AG04449 (cell line): ENCODE data around the gene FOXK2.

ENCODE experiments used
- CTCF ChIA-PET: fragments of 350-600 bp; formaldehyde crosslinking; extraction: SDS; loops from one replicate; lab custom pipeline; 2021; ENCODE audit warnings: antibody characterized with exemption; lab: Yijun Ruan, JAX
- POLR2A ChIA-PET: fragments of 400-600, 350-600 bp; formaldehyde crosslinking; extraction: SDS; loops from one replicate; lab custom pipeline; 2020; ENCODE audit warnings: antibody characterized with exemption, inconsistent platforms; lab: Yijun Ruan, JAX
- DNase-seq: peaks from one replicate; pipeline ENCODE4 v3.0.0-alpha.2; 2010; ENCODE audit warnings: low read depth, low spot score
- H3K4me3 ChIP-seq: 2 replicates; pipeline ENCODE4 v1.5.1; 2011; ENCODE audit warnings: low read depth, mild to moderate bottlenecking, control low read depth, low read length
- TF ChIP-seq, protein P1 (sequence below): IDR thresholded peaks from one replicate; pipeline ENCODE4 v1.5.1; 2011; ENCODE audit warnings: mild to moderate bottlenecking, moderate library complexity, low read length, control low read depth, inconsistent platforms; ENCODE audit not compliant: insufficient read depth; ENCODE audit errors: missing control alignments

Gene FOXK2

DNA sequence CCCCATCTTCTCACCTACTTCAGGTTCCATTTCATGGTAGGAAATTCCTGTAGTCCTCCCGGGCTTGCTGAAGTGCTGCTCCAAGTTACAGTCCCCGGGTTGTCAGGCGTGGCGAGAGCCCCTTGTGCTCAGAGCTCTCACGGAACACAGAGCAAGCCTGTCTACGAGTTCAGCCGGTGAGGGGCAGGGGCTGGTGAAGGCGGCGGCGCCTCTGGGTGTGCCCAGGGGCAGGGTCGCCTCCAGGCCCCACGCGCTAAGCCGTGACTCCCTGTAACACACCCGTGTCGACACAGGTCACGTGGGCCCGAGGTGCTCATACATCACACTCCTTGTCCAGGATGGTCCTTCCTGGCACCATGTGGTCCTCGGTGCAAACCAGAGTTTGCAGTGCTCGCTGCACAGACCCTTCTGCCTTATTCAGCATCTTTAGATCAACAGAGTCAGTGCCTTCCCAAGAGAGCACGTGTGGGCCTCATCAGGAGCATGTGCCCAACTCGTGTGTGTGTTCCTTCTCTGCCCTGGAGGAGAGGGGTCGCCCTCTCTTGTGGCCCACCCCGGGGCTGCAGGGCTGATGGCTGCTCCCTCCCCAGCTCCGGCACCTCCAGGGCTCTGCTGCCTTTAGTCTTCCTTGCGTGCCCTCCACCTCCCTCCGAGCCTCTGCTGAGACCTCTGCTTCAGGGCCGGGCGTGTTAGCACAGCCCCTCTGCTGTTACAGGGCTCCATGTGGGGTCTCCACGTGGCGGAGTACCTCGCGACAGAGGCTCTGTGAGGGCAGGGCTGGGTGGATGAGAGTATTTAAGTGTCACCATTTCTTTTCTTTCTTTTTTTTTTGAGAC, 77.5 kb downstream of the FOXK2 start:
- ChIA-PET POLR2A (no interaction called here), CTCF (no interaction called here)
- TF ChIP-seq, protein P1, sequence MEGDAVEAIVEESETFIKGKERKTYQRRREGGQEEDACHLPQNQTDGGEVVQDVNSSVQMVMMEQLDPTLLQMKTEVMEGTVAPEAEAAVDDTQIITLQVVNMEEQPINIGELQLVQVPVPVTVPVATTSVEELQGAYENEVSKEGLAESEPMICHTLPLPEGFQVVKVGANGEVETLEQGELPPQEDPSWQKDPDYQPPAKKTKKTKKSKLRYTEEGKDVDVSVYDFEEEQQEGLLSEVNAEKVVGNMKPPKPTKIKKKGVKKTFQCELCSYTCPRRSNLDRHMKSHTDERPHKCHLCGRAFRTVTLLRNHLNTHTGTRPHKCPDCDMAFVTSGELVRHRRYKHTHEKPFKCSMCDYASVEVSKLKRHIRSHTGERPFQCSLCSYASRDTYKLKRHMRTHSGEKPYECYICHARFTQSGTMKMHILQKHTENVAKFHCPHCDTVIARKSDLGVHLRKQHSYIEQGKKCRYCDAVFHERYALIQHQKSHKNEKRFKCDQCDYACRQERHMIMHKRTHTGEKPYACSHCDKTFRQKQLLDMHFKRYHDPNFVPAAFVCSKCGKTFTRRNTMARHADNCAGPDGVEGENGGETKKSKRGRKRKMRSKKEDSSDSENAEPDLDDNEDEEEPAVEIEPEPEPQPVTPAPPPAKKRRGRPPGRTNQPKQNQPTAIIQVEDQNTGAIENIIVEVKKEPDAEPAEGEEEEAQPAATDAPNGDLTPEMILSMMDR, result no peak
- no peak overlapping the region for H3K4me3 ChIP-seq
- DNase-seq, result no peak

DNA sequence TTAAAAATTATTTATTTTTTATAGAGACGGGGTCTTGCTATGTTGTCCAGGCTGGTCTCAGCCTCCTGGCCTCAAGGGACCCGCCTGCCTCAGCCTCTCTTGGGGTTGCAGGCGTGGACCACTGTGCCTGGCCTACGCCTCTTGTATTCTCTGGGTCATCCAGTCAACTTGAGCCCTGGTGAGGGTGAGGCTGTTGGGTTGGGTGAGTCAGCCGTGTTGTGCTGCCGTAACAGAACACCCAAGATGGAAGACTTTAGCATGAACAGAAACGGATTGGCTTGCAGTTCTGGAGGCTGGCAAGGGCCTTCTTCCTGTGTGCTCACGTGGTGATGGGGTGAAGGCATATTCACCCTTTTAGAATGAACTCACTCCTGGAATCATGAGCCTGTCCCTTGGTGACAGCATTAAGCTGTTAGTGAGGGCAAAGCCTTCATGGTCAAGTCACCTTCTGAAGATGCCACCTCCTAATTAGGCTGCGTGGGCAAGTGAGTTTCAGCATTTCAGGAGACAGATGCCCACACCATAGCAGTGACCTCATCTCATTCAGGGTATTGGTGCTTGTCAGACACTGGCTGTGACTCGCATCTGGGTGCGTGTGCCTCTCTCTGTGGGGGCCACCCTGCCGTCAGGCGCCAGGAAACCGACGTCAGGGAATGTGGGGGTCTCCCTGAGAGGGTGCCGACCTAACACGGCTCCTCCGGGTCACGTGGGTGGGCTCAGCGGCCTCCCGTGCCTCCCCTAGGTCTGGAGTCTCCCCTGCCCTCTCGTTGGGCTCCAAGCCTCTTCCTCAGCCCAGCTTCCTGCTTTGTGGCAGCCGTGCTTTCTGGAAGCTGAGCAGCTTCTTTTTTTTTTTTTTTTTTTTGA, 79.0 kb downstream of the FOXK2 start:
- TF ChIP-seq, protein P1, result no peak
- CTCF ChIA-PET, result no interaction called here
- H3K4me3 ChIP-seq, result no peak overlapping the region
- POLR2A ChIA-PET, result no interaction called here
- no peak for DNase-seq

DNA sequence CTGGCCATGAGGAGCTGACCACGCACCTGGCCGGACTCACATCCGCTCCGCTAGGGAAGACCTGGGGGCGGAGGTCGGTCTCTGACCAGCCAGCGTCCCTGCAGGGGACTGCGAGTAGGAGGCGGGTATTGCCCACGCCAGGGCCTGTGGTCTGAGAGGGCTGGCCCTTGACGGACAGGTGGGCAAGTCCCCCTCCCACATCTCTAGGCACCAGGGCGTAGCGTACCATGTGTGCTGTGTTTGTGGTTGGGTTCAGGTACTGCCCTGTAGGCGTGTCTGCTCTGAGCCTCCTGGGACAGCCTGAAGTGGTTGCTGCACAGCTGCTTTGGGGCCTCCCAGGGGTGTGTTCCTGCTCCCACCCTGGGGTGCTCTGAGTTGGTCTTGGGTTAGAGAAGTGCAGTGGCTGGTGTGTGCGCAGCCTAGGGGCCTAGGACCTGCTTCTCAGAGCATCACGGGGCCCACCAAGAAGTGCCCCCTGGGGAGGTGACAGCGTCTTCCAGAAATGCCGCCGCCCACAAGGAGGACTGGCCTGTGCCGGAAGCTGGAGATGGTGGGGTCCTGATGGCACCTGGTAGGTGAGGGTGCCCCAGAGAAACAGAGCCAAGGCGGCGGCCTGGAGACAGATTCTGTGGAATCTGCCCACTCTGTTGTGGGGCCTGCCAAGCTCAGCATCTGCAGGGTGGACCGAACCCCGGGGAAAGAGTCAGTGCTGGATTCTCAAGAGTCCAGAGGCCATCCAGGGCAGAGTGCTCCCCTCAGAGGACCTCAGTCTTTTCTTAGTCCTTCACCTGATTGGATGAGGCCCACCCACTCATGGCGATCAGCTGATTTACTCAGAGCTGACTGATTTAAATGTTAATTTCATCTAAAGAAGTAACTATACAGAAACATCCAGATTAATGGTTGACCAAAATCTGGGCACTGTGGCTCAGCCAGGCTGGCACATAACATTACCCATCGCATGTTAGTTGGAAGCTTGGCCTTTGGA, 80.4 kb downstream of the FOXK2 start:
- ChIA-PET POLR2A (no interaction called here), CTCF (no interaction called here)
- DNase-seq, result no peak
- H3K4me3 ChIP-seq, result no peak overlapping the region
- TF ChIP-seq, protein P1, result no peak

DNA sequence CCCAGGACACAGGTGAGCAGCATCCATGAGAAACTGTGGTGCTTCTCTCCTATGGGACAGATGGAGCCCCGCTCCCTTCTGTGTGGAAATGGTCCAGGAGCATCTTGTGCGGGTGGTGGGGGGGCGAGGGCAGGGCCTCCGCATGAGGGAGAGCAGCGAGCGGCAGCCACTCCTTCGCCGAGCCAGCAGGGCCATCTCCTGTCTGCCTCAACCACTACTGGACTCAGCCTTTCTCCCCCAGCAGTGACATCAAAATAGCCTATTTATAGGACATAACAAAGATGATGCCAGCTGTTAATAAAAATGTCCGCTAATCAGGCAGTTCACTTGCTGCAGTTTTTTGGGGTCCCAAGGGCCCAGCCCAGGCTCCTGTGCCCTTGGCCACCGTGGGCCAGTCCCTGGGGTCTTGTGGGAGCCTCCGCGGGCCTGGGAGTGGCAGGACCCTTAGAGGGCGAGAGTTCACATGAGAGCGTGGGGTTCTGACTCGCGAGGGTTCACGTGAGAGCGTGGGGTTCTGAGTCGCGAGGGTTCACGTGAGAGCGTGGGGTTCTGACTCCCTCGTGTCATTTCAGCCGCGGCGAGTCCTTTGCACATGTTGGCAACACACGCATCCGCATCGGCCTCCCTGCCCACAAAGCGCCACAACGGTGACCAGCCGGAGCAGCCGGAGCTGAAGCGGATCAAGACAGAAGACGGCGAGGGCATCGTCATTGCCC, 81.4 kb downstream of the FOXK2 start:
- TF ChIP-seq, protein P1, result no peak
- ChIA-PET CTCF (no interaction called here), POLR2A (no interaction called here)
- H3K4me3 ChIP-seq, result no peak overlapping the region
- DNase-seq, result no peak

DNA sequence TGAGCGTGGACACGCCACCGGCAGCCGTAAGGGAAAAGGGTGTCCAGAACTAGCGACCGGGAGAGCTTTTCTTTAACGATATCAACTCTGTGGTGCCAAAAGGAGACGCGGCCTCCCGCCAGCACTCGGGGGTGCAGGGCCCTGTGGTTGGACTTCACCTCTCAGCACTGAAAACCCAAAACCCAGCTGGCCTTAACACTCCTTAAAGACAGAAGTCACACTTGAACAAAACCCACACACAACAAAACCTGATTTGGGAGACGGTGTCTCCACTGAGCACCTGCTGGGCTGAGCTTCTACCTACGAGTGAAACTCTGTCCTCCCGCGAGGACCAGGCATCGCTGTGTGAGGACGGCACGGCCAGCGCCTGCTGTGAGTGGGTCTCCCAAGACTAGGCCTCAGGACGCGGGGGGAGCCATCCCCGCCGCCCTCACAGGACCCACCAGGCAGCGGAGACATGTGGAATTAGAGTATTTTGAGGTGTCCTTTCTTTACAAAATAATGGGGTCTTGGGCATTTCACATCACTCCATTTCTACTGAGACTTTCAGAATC, 82.0 kb downstream of the FOXK2 start:
- TF ChIP-seq, protein P1, result no peak
- H3K4me3 ChIP-seq, result no peak overlapping the region
- CTCF ChIA-PET, result no interaction called here
- no peak for DNase-seq
- POLR2A ChIA-PET, result no interaction called here
